ENCODE measurements around the gene DCAF5. TPM values are rescaled to one million over a fixed set of nuclear protein-coding genes. Genes with fewer than 3 reads are reported as not detected.

Gene DCAF5
- total RNA-seq, 1 donor: 24.2 TPM

DNA sequence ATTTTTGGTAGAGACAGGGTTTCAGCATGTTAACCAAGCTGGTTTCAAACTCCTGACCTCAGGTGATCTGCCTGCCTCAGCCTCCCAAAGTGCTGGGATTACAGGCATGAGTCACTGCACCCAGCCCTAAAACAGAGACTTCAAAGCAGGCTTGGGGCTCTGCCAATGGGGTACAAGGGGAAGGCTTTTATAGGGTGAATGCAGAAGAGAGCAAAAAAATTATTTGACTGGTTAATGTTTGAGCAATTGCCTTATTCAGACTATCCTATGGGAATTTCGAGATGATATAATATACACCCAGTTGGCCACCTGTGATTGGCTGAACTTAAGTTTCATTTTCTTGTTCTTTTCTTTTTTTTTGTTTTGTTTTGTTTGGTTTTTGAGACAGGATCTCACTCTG lies 142.3 kb downstream of the DCAF5 start:
- peak; percentile 30 for DNase-seq (ENCODE audit: low read depth)

DNA sequence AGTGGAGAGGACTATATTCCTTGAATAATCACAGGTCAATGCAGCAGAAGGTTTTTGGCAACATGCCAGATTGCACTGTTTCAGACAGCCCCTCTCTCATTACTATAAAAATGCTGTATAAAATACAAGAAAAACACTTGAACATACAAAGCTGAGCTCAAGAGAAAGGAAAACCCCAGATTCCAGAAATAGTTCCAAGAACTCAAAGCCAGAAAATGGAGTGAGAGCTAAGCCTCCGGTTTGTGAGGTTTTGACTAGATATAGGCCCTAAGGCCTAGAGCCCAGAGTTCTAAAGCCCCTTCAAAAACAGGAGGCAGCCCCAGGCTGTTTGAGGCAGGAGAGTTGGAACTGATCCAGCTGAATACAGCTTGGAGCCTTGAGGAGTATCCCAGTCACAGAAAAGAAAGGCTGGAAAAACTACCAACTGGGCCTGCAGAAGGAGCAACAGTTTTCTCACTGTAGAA lies 144.5 kb downstream of the DCAF5 start:
- no peak for DNase-seq (ENCODE audit: low read depth)
- H3K4me3 ChIP-seq (ENCODE audit: low read depth, low read length): no peak overlapping the region
- TF ChIP-seq, protein P1, sequence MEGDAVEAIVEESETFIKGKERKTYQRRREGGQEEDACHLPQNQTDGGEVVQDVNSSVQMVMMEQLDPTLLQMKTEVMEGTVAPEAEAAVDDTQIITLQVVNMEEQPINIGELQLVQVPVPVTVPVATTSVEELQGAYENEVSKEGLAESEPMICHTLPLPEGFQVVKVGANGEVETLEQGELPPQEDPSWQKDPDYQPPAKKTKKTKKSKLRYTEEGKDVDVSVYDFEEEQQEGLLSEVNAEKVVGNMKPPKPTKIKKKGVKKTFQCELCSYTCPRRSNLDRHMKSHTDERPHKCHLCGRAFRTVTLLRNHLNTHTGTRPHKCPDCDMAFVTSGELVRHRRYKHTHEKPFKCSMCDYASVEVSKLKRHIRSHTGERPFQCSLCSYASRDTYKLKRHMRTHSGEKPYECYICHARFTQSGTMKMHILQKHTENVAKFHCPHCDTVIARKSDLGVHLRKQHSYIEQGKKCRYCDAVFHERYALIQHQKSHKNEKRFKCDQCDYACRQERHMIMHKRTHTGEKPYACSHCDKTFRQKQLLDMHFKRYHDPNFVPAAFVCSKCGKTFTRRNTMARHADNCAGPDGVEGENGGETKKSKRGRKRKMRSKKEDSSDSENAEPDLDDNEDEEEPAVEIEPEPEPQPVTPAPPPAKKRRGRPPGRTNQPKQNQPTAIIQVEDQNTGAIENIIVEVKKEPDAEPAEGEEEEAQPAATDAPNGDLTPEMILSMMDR (IDR thresholded peaks at IDR 0.05; ENCODE audit: insufficient read depth, low read depth, low read length): no peak

More for the DNA sequence above, 142.3 kb downstream of the DCAF5 start:
- TF ChIP-seq, protein P1 (IDR thresholded peaks at IDR 0.05; ENCODE audit: insufficient read depth, low read depth, low read length): no peak
- no peak overlapping the region for H3K4me3 ChIP-seq (ENCODE audit: low read depth, low read length)

DNA sequence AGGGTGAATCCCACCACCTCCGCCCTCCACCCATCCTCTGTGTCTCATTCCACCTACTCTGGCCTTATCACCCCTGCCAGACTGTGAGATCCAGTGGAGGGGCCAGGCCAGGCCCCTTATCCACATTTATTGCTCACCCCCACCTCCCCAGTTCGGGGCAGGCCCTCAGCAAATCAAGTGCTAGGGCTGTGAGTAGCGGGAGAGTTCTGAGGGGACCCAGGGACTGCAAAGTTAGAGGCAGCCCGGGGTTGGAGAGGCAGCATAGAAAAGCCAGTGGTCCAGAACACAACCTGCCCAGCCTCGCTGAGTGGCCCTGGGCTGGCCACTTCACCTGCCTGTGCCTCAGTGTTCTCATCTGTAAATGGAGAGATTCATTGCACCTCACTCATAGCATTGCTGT lies 146.6 kb downstream of the DCAF5 start:
- no peak for DNase-seq (ENCODE audit: low read depth)
- no peak overlapping the region for H3K4me3 ChIP-seq (ENCODE audit: low read depth, low read length)
- TF ChIP-seq, protein P1 (IDR thresholded peaks at IDR 0.05; ENCODE audit: insufficient read depth, low read depth, low read length): no peak

DNA sequence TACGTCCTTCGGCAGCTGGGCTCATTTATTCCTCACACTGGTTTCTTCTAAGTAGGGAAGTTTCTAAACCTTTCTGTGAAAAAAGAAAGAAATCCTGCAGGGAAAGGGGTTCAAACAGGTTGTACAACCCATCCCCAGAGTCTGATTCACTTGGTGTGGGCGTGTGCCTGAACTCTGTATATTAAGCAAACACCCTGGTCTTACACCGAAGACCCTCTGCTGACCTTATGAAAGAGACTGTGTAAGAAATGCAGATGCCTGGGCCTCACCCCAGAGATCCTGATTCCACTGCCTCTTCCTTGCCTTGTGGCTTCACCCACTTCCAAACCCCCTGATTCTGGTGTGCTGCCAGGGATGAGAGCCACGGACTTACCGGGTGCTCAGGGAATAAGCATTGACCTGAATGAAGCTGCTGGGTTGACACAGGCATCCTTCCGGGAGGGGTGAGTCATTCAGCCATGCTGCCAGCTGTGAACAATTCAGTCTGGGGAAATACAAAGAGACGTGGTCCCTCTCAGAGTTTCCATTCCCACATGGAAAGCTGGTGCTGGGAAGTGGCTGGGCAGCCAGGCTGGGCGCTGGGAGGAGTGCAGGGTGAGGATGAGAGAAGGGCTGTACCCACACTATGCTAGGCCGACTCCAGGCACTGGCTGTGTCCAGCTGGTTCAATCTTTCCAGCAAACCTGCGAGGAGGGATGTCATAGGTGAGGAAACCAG lies 147.3 kb downstream of the DCAF5 start:
- TF ChIP-seq, protein P1 (IDR thresholded peaks at IDR 0.05; ENCODE audit: insufficient read depth, low read depth, low read length): no peak
- DNase-seq (ENCODE audit: low read depth): peak; percentile 84
- no peak overlapping the region for H3K4me3 ChIP-seq (ENCODE audit: low read depth, low read length)

DNA sequence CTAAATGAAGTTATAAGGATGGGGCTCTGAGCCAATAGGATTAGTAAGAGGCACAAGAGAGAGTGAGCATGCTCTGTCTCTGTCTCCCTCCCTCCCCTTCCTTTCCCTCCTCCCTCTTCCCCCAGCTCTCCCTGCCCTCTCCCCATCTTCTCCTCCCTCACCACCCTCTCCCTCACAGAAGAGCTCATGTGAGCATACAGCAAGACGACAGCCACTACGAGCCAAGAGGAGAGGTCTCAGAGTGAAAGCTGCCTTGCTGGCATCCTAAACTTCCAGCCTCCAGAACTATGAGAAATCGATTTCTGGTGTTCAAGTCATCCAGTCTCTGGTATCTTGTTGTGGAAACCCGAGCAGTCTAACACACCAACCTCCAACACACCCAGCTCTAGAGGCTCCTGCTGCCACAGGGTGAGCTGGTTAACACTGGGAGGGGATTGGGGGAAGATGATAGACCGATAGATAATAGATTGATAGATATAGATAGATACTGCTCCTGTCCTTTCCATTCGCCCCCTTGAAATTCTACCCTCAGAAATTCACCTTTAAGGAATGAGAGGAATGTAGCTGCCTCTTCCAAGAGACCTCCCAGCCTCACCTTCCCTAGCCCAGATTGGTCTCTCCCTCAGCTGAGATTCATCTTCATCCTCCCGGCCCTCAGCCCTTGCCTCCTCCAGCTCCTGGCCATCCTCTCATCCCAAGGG lies 148.0 kb downstream of the DCAF5 start:
- TF ChIP-seq, protein P1 (IDR thresholded peaks at IDR 0.05; ENCODE audit: insufficient read depth, low read depth, low read length): no peak
- no peak for DNase-seq (ENCODE audit: low read depth)
- no peak overlapping the region for H3K4me3 ChIP-seq (ENCODE audit: low read depth, low read length)

DNA sequence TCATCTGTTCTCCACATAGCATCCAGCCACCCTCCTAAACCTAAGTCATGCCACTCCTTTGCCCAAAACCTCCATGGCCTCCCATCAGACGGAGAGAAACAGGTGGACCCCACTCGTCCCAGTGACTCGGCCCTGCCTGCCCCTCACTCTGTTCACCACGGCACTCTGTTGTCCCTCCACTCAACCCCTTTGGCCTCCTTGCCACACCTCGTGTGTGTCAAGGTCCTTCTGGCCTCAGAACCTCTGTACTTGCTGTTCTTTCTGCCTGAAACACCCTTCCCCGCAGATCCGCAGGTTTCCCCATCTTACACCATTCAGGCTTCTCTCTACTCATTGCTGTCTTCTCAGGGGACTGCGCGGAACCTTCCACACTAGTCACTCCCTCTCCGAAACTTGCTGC lies 149.3 kb downstream of the DCAF5 start:
- TF ChIP-seq, protein P1 (IDR thresholded peaks at IDR 0.05; ENCODE audit: insufficient read depth, low read depth, low read length): no peak
- H3K4me3 ChIP-seq (ENCODE audit: low read depth, low read length): no peak overlapping the region

More for the DNA sequence above, 149.3 kb downstream of the DCAF5 start:
- no peak for DNase-seq (ENCODE audit: low read depth)

Measured in fibroblast of villous mesenchyme (primary cell).